ENCODE results near the gene HDAC4.

DNA sequence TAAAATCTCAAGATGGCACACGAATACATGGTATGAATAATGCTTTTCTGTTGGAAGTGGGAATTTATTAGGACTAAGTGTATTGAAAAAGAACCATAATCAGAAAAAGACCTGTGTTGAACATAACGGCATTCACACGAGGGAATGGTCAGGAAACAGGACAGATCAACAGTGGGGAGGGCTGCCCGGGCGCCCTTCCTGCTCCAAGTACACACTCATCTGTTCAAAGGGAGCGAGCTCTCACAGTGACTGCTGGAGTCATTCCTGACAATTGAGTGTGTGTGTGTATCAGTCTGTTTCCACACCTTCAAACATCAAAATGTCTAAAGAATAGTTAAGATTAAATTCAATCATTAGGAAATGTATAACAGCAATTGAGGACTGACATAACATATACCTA, 167.2 kb downstream of the HDAC4 start:
- TF ChIP-seq, protein P1, sequence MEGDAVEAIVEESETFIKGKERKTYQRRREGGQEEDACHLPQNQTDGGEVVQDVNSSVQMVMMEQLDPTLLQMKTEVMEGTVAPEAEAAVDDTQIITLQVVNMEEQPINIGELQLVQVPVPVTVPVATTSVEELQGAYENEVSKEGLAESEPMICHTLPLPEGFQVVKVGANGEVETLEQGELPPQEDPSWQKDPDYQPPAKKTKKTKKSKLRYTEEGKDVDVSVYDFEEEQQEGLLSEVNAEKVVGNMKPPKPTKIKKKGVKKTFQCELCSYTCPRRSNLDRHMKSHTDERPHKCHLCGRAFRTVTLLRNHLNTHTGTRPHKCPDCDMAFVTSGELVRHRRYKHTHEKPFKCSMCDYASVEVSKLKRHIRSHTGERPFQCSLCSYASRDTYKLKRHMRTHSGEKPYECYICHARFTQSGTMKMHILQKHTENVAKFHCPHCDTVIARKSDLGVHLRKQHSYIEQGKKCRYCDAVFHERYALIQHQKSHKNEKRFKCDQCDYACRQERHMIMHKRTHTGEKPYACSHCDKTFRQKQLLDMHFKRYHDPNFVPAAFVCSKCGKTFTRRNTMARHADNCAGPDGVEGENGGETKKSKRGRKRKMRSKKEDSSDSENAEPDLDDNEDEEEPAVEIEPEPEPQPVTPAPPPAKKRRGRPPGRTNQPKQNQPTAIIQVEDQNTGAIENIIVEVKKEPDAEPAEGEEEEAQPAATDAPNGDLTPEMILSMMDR (IDR thresholded peaks at IDR 0.05), result no peak
- TF ChIP-seq ZFX (IDR thresholded peaks at IDR 0.05; ENCODE audit: borderline replicate concordance), result no peak

All from 22Rv1 (cell line).